ENCODE results near the gene ZNF385B. TPM values are rescaled to one million over a fixed set of nuclear protein-coding genes. Genes with fewer than 3 reads are reported as not detected.
"Not testable (repeated sequence)": the region's sequence is repeated elsewhere in the genome, so short reads cannot be mapped to it uniquely, and the experiment has no call there.

The ZNF385B gene
- polyA plus RNA-seq, 4 donors = 0.21 to 2.3 (median 0.22) TPM; not detected in 1

GRCh38 chr2:179646862-179647587, 214.4 kb downstream of the ZNF385B start:
- no peaks in the 10 kb centered on the region for H3K4me1 ChIP-seq (ENCODE audit: control insufficient read depth in 3 of 3, insufficient read depth in 2 of 3, low read depth in 1 of 3, low read length in 2 of 3)
- H3K9me3 ChIP-seq (ENCODE audit: control insufficient read depth in 2 of 2, insufficient read depth in 1 of 2, low read depth in 1 of 2, low read length in 1 of 2) = no peaks in the 10 kb centered on the region
- H3K36me3 ChIP-seq (ENCODE audit: control insufficient read depth in 3 of 3, insufficient read depth in 2 of 3, low read depth in 1 of 3, low read length in 3 of 3) = no peaks in the 10 kb centered on the region
- 61 to 70% (median 69%) methylated on average over 3 of the region's 3 CpGs for WGBS, 3 donors
- no peak for FAIRE-seq
- no peak for DNase-seq
- no peaks in the 10 kb centered on the region for H3K27me3 ChIP-seq (ENCODE audit: control insufficient read depth in 3 of 3, insufficient read depth in 3 of 3, low read length in 3 of 3)
- H3K27ac ChIP-seq (ENCODE audit: low read depth in 1 of 3, low read length in 2 of 3) = no peak overlapping the region
- no peak overlapping the region for H3K4me3 ChIP-seq (ENCODE audit: low read depth in 1 of 3, low read length in 3 of 3)

- FAIRE-seq = no peak
- H3K4me1 ChIP-seq (ENCODE audit: control insufficient read depth in 3 of 3, insufficient read depth in 2 of 3, low read depth in 1 of 3, low read length in 2 of 3) = no peaks in the 10 kb centered on the region
- no peaks in the 10 kb centered on the region for H3K9me3 ChIP-seq (ENCODE audit: control insufficient read depth in 2 of 2, insufficient read depth in 1 of 2, low read depth in 1 of 2, low read length in 1 of 2)
- no peaks in the 10 kb centered on the region for H3K27me3 ChIP-seq (ENCODE audit: control insufficient read depth in 3 of 3, insufficient read depth in 3 of 3, low read length in 3 of 3)
- H3K36me3 ChIP-seq (ENCODE audit: control insufficient read depth in 3 of 3, insufficient read depth in 2 of 3, low read depth in 1 of 3, low read length in 3 of 3) = no peaks in the 10 kb centered on the region
- WGBS, 3 donors = 81 to 88% (median 83%) methylated on average over 9 of the region's 9 CpGs
- no peak overlapping the region for H3K27ac ChIP-seq (ENCODE audit: low read depth in 1 of 3, low read length in 2 of 3)
- no peak for DNase-seq
- H3K4me3 ChIP-seq (ENCODE audit: low read depth in 1 of 3, low read length in 3 of 3) = no peak overlapping the region
Observed at GRCh38 chr2:179646173-179646769, 215.1 kb downstream of the ZNF385B start.

- DNase-seq = no peak
- no peak overlapping the region for H3K27ac ChIP-seq (ENCODE audit: low read depth in 1 of 3, low read length in 2 of 3)
- H3K4me1 ChIP-seq (ENCODE audit: control insufficient read depth in 3 of 3, insufficient read depth in 2 of 3, low read depth in 1 of 3, low read length in 2 of 3) = no peaks in the 10 kb centered on the region
- 84 to 86% (median 86%) methylated on average over 2 of the region's 2 CpGs for WGBS, 3 donors
- H3K36me3 ChIP-seq (ENCODE audit: control insufficient read depth in 3 of 3, insufficient read depth in 2 of 3, low read depth in 1 of 3, low read length in 3 of 3) = no peaks in the 10 kb centered on the region
- no peak for FAIRE-seq
- no peaks in the 10 kb centered on the region for H3K9me3 ChIP-seq (ENCODE audit: control insufficient read depth in 2 of 2, insufficient read depth in 1 of 2, low read depth in 1 of 2, low read length in 1 of 2)
- H3K27me3 ChIP-seq (ENCODE audit: control insufficient read depth in 3 of 3, insufficient read depth in 3 of 3, low read length in 3 of 3) = no peaks in the 10 kb centered on the region
- no peak overlapping the region for H3K4me3 ChIP-seq (ENCODE audit: low read depth in 1 of 3, low read length in 3 of 3)
Observed at GRCh38 chr2:179645047-179645446, 216.4 kb downstream of the ZNF385B start.

GRCh38 chr2:179642462-179642861, 218.9 kb downstream of the ZNF385B start:
- FAIRE-seq (no peak), DNase-seq (no peak)
- H3K27ac ChIP-seq (ENCODE audit: low read depth in 1 of 3, low read length in 2 of 3) = no peak overlapping the region
- H3K4me1 ChIP-seq (ENCODE audit: control insufficient read depth in 3 of 3, insufficient read depth in 2 of 3, low read depth in 1 of 3, low read length in 2 of 3) = no peaks in the 10 kb centered on the region
- no peaks in the 10 kb centered on the region for H3K9me3 ChIP-seq (ENCODE audit: control insufficient read depth in 2 of 2, insufficient read depth in 1 of 2, low read depth in 1 of 2, low read length in 1 of 2)
- H3K4me3 ChIP-seq (ENCODE audit: low read depth in 1 of 3, low read length in 3 of 3) = no peak overlapping the region
- H3K27me3 ChIP-seq (ENCODE audit: control insufficient read depth in 3 of 3, insufficient read depth in 3 of 3, low read length in 3 of 3) = no peaks in the 10 kb centered on the region
- H3K36me3 ChIP-seq (ENCODE audit: control insufficient read depth in 3 of 3, insufficient read depth in 2 of 3, low read depth in 1 of 3, low read length in 3 of 3) = no peaks in the 10 kb centered on the region
- 84 to 92% (median 91%) methylated on average over 2 of the region's 2 CpGs for WGBS, 3 donors

- Histone ChIP-seq H3K27me3 (ENCODE audit: control insufficient read depth in 3 of 3, insufficient read depth in 3 of 3, low read length in 3 of 3) (no peaks in the 10 kb centered on the region), H3K27ac (ENCODE audit: low read depth in 1 of 3, low read length in 2 of 3) (no peak overlapping the region), H3K4me3 (ENCODE audit: low read depth in 1 of 3, low read length in 3 of 3) (no peak overlapping the region), H3K36me3 (ENCODE audit: control insufficient read depth in 3 of 3, insufficient read depth in 2 of 3, low read depth in 1 of 3, low read length in 3 of 3) (no peaks in the 10 kb centered on the region), H3K9me3 (ENCODE audit: control insufficient read depth in 2 of 2, insufficient read depth in 1 of 2, low read depth in 1 of 2, low read length in 1 of 2) (no peaks in the 10 kb centered on the region), H3K4me1 (ENCODE audit: control insufficient read depth in 3 of 3, insufficient read depth in 2 of 3, low read depth in 1 of 3, low read length in 2 of 3) (no peaks in the 10 kb centered on the region)
- FAIRE-seq (no peak), DNase-seq (no peak)
- 78 to 93% (median 89%) methylated on average over 2 of the region's 2 CpGs for WGBS, 3 donors
Observed at GRCh38 chr2:179636995-179637394, 224.4 kb downstream of the ZNF385B start.

GRCh38 chr2:179636100-179636980, 225.1 kb downstream of the ZNF385B start:
- Histone ChIP-seq H3K27ac (ENCODE audit: low read depth in 1 of 3, low read length in 2 of 3) (no peak overlapping the region), H3K4me3 (ENCODE audit: low read depth in 1 of 3, low read length in 3 of 3) (no peak overlapping the region), H3K27me3 (ENCODE audit: control insufficient read depth in 3 of 3, insufficient read depth in 3 of 3, low read length in 3 of 3) (no peaks in the 10 kb centered on the region), H3K4me1 (ENCODE audit: control insufficient read depth in 3 of 3, insufficient read depth in 2 of 3, low read depth in 1 of 3, low read length in 2 of 3) (no peaks in the 10 kb centered on the region), H3K9me3 (ENCODE audit: control insufficient read depth in 2 of 2, insufficient read depth in 1 of 2, low read depth in 1 of 2, low read length in 1 of 2) (no peaks in the 10 kb centered on the region), H3K36me3 (ENCODE audit: control insufficient read depth in 3 of 3, insufficient read depth in 2 of 3, low read depth in 1 of 3, low read length in 3 of 3) (no peaks in the 10 kb centered on the region)
- DNase-seq (no peak), FAIRE-seq (no peak)
- 41 to 52% (median 45%) methylated on average over 6 of the region's 6 CpGs for WGBS, 3 donors

GRCh38 chr2:179631769-179632385, 229.5 kb downstream of the ZNF385B start:
- 59 to 73% (median 60%) methylated on average over 2 of the region's 2 CpGs for WGBS, 3 donors
- H3K27me3 ChIP-seq (ENCODE audit: control insufficient read depth in 3 of 3, insufficient read depth in 3 of 3, low read length in 3 of 3); H3K4me3 ChIP-seq (ENCODE audit: low read depth in 1 of 3, low read length in 3 of 3); H3K27ac ChIP-seq (ENCODE audit: low read depth in 1 of 3, low read length in 2 of 3); H3K36me3 ChIP-seq (ENCODE audit: control insufficient read depth in 3 of 3, insufficient read depth in 2 of 3, low read depth in 1 of 3, low read length in 3 of 3); H3K4me1 ChIP-seq (ENCODE audit: control insufficient read depth in 3 of 3, insufficient read depth in 2 of 3, low read depth in 1 of 3, low read length in 2 of 3); FAIRE-seq; DNase-seq; H3K9me3 ChIP-seq (ENCODE audit: control insufficient read depth in 2 of 2, insufficient read depth in 1 of 2, low read depth in 1 of 2, low read length in 1 of 2): not testable (repeated sequence)

GRCh38 chr2:179629776-179630175, 231.6 kb downstream of the ZNF385B start:
- not testable (repeated sequence) for FAIRE-seq; H3K4me3 ChIP-seq (ENCODE audit: low read depth in 1 of 3, low read length in 3 of 3); H3K4me1 ChIP-seq (ENCODE audit: control insufficient read depth in 3 of 3, insufficient read depth in 2 of 3, low read depth in 1 of 3, low read length in 2 of 3); H3K27me3 ChIP-seq (ENCODE audit: control insufficient read depth in 3 of 3, insufficient read depth in 3 of 3, low read length in 3 of 3); DNase-seq; H3K9me3 ChIP-seq (ENCODE audit: control insufficient read depth in 2 of 2, insufficient read depth in 1 of 2, low read depth in 1 of 2, low read length in 1 of 2); H3K27ac ChIP-seq (ENCODE audit: low read depth in 1 of 3, low read length in 2 of 3); H3K36me3 ChIP-seq (ENCODE audit: control insufficient read depth in 3 of 3, insufficient read depth in 2 of 3, low read depth in 1 of 3, low read length in 3 of 3)
- 69 to 83% (median 75%) methylated on average over 5 of the region's 5 CpGs for WGBS, 3 donors
